NB4 (cell line): ENCODE data around the gene FMN2.

ENCODE experiments used
- DNase-seq: peaks from one replicate; pipeline ENCODE4 v3.0.0; 2010; ENCODE audit warnings: low read depth
- H3K4me3 ChIP-seq: one replicate; pipeline ENCODE4 v1.5.1; 2011; ENCODE audit warnings: mild to moderate bottlenecking, low read depth, low read length, moderate library complexity
- MYC ChIP-seq: IDR thresholded peaks from 2 replicates; pipeline ENCODE4 v1.6.1; 2011; ENCODE audit warnings: low read depth, low read length
- POLR2A ChIP-seq: IDR thresholded peaks from 2 replicates; pipeline ENCODE4 v1.6.1; 2011; ENCODE audit warnings: mild to moderate bottlenecking; ENCODE audit not compliant: insufficient read length; ENCODE audit errors: extremely low read depth
- TF ChIP-seq, protein P1 (sequence below): IDR thresholded peaks from one replicate; pipeline ENCODE4 v1.5.1; 2012; ENCODE audit warnings: low read depth, low read length
- TF ChIP-seq, protein P2 (sequence below): IDR thresholded peaks from 2 replicates; pipeline ENCODE4 v1.6.1; 2011; ENCODE audit warnings: low read depth, low read length

Gene FMN2

DNA sequence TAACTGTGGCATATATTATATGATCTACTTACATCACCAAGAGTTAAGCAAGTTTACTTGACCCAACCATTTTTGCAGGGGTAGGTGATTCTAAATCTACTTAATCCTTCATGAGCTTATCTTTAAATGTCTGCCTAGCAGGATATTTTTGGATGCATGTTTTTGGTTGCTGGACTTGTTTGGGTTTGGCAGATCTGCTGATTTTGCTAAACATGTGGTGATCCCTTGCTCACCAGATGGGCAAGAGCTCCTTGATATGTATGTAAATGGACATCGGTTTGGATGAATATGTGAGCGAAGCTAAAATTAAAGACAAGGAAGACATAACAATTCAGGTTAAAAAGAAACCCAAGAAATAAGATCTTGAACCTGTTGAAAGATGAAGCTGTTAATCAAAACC lies 36.7 kb downstream of the FMN2 start:
- H3K4me3 ChIP-seq = no peak overlapping the region
- no peak for DNase-seq
- TF ChIP-seq MYC = no peak
- TF ChIP-seq, protein P1, sequence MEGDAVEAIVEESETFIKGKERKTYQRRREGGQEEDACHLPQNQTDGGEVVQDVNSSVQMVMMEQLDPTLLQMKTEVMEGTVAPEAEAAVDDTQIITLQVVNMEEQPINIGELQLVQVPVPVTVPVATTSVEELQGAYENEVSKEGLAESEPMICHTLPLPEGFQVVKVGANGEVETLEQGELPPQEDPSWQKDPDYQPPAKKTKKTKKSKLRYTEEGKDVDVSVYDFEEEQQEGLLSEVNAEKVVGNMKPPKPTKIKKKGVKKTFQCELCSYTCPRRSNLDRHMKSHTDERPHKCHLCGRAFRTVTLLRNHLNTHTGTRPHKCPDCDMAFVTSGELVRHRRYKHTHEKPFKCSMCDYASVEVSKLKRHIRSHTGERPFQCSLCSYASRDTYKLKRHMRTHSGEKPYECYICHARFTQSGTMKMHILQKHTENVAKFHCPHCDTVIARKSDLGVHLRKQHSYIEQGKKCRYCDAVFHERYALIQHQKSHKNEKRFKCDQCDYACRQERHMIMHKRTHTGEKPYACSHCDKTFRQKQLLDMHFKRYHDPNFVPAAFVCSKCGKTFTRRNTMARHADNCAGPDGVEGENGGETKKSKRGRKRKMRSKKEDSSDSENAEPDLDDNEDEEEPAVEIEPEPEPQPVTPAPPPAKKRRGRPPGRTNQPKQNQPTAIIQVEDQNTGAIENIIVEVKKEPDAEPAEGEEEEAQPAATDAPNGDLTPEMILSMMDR = no peak
- TF ChIP-seq POLR2A = no peak
- TF ChIP-seq, protein P2, sequence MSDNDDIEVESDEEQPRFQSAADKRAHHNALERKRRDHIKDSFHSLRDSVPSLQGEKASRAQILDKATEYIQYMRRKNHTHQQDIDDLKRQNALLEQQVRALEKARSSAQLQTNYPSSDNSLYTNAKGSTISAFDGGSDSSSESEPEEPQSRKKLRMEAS = no peak

DNA sequence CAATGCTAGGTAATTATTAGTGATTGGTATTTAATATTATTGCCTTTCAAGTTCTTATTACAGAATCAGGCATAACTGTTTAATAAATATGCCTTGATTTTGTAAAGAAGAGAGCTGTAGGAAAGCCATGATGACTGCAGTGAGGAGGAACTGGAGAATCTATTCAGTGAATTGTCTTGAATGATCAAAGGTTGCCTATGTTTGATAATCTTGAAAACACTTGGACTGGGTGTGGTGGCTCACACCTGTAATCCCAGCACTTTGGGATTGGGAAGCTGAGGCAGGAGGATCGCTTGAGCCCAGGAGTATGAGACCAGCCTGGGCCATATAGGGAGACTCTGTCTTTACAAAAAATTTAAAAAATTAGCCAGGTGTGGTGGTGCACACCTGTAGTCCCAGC lies 42.4 kb downstream of the FMN2 start:
- no peak for DNase-seq
- no peak overlapping the region for H3K4me3 ChIP-seq
- TF ChIP-seq, protein P1 = no peak
- no peak for TF ChIP-seq MYC
- TF ChIP-seq POLR2A = no peak
- TF ChIP-seq, protein P2 = no peak

DNA sequence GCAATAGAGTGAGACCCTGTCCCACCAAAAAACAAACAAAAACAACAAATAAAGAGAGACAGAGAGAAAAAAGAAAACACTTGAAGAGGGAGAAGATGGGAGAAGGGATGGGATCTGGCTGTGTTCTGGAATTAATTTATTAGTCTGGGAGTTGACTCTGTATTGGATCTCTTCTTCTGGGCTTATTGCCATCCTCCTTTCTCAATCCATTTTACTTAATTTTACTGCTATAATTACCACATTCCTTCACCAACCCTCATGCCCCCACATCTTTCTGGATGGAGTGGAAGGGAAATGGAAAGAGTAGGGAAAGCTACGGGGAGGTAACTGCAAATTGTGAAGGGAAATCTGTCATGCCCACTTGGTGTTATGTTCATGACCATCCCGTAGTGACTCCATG lies 42.9 kb downstream of the FMN2 start:
- H3K4me3 ChIP-seq = no peak overlapping the region
- no peak for TF ChIP-seq MYC
- TF ChIP-seq, protein P2 = no peak
- TF ChIP-seq POLR2A = no peak
- TF ChIP-seq, protein P1 = no peak
- DNase-seq = no peak

DNA sequence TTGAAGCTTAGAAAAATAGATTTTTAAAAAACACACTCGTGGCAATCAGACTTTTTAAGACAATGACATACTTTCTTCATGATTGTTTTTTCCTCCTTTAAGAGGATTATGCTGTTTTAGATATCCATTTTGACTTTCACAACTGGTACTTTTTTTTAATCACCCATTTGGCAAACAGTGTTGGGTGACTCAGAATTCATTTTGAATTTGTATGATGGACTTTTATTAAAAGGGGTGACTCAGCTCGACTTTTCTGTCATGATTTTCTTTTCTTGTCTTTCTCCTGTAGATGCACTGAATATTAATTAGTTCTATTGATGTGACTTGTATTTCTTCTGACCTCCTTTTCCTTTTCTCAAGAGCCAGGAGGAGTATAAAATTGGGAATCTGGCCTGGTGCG lies 44.7 kb downstream of the FMN2 start:
- TF ChIP-seq MYC = no peak
- no peak for TF ChIP-seq POLR2A
- TF ChIP-seq, protein P1 = no peak
- DNase-seq = no peak
- H3K4me3 ChIP-seq = no peak overlapping the region

DNA sequence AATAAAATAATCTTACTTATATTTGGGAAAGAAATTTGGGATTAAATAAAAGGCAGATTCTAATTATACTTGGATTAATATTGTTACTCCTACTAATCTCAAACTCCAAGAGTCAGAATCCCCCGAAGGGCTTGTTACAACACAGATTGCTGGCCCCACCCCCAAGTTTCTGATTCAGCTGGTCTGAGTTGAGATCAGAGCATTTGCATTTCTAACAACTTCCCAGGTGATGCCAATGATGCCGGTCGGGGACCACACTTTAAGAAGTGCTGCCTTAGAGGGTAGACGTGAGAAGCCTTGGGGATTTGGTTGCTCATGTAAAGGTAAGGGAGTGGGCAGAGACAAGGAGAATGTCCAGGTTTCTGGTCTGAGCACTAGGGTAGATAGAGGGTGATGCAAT lies 47.2 kb downstream of the FMN2 start:
- no peak overlapping the region for H3K4me3 ChIP-seq
- DNase-seq = no peak
- TF ChIP-seq, protein P2 = no peak
- TF ChIP-seq MYC (no peak), POLR2A (no peak)
- TF ChIP-seq, protein P1 = no peak

DNA sequence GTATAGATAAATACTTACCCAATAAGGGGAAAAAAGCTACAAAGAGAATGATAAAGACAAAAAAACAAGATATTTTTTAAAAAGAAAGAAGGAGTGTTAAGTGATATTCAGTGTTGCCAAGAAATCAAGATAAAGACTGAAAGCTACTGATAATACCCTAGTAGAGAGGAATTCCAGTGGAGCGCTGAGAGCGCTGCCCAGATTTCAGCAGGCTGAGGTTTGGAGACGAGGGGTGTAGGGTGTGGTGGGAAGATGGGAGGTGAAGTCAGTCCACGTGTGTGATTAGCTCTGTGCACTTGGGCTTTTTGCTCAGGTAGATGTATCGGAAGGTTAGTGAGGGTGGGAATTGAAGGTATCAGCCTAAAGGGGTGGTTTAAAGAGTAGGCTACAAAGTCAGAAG lies 47.8 kb downstream of the FMN2 start:
- TF ChIP-seq POLR2A = no peak
- DNase-seq = no peak
- no peak overlapping the region for H3K4me3 ChIP-seq
